IMR-90 (cell line): ENCODE measurements around the gene TTC39A. TPM values are rescaled to one million over a fixed set of nuclear protein-coding genes. Genes with fewer than 3 reads are reported as not detected.
A peak's percentile ranks its signal among the peaks of the same experiment; 100 is the strongest.

Experiments used
- ATAC-seq: fragments of 200-7000 bp; cut with Tn5 transposase; 2 replicates; pipeline ENCODE4 v1.9.1; 2020; ENCODE audit warnings: low read depth, mild to moderate bottlenecking, moderate library complexity
- BruUV-seq: library from RNA; stranded (reverse); fragments of 400-500 nt; replicated peaks from 2 replicates; lab custom pipeline; 2021; lab: Mats Ljungman, UMichigan
- CTCF ChIA-PET: fragments of 300-600 bp; formaldehyde crosslinking; extraction: SDS; loops from one replicate; lab custom pipeline; 2021; ENCODE audit warnings: antibody characterized with exemption; lab: Yijun Ruan, JAX
- POLR2A ChIA-PET: fragments of 300-600 bp; sonication (Branson Sonifier 250); formaldehyde crosslinking; loops from one replicate; lab custom pipeline; 2022; ENCODE audit warnings: antibody characterized with exemption; ENCODE audit not compliant: unreplicated experiment; lab: Charles Lee
- DNase-seq: peaks from one replicate; pipeline ENCODE4 v3.0.0; 2013
- H2AFZ ChIP-seq: replicated peaks from 2 replicates; pipeline ENCODE3; 2013; ENCODE audit warnings: low read length, mild to moderate bottlenecking; ENCODE audit not compliant: poor library complexity
- H2AK5ac ChIP-seq: 2 replicates; pipeline ENCODE4 v1.6.1; 2013; ENCODE audit warnings: low read depth, low read length, inconsistent platforms
- H2AK9ac ChIP-seq: replicated peaks from 2 replicates; pipeline ENCODE3; 2013; ENCODE audit warnings: mild to moderate bottlenecking, low read depth, low read length, moderate library complexity; ENCODE audit not compliant: poor library complexity
- H2BK120ac ChIP-seq: 2 replicates; pipeline ENCODE4 v1.6.1; 2013; ENCODE audit warnings: low read depth, low read length, inconsistent platforms
- H2BK15ac ChIP-seq: 3 replicates; pipeline ENCODE4 v1.6.1; 2013; ENCODE audit warnings: low read depth, low read length, inconsistent platforms
- H2BK20ac ChIP-seq: 2 replicates; pipeline ENCODE4 v1.6.1; 2013; ENCODE audit warnings: low read depth, mild to moderate bottlenecking, inconsistent platforms, low read length, moderate library complexity
- H2BK5ac ChIP-seq: 2 replicates; pipeline ENCODE4 v1.6.1; 2013; ENCODE audit warnings: mild to moderate bottlenecking, low read depth, low read length, inconsistent platforms; ENCODE audit not compliant: poor library complexity, severe bottlenecking
- H3K14ac ChIP-seq: replicated peaks from 2 replicates; pipeline ENCODE4 v1.6.1; 2013; ENCODE audit warnings: low read depth, low read length, inconsistent platforms
- H3K18ac ChIP-seq: 2 replicates; pipeline ENCODE4 v1.6.1; 2013; ENCODE audit warnings: low read depth, low read length, control low read depth
- H3K23ac ChIP-seq: 2 replicates; pipeline ENCODE4 v1.6.1; 2013; ENCODE audit warnings: low read depth, low read length, inconsistent platforms
- H3K27ac ChIP-seq: 2 replicates; pipeline ENCODE4 v1.5.1; 2013; ENCODE audit warnings: mild to moderate bottlenecking, control low read depth, low read length; ENCODE audit not compliant: insufficient read depth
- H3K27me3 ChIP-seq: 2 replicates; pipeline ENCODE4 v1.6.1; 2013; ENCODE audit warnings: low read length; ENCODE audit not compliant: control insufficient read depth, insufficient read depth
- H3K36me3 ChIP-seq: 2 replicates; pipeline ENCODE4 v1.6.1; 2013; ENCODE audit warnings: low read length, mixed read lengths; ENCODE audit not compliant: control insufficient read depth, insufficient read depth
- H3K4ac ChIP-seq: 2 replicates; pipeline ENCODE4 v1.6.1; 2013; ENCODE audit warnings: low read depth, low read length, inconsistent platforms
- H3K4me1 ChIP-seq: 2 replicates; pipeline ENCODE4 v1.6.1; 2013; ENCODE audit warnings: low read length, mixed read lengths; ENCODE audit not compliant: control insufficient read depth, insufficient read depth
- H3K4me2 ChIP-seq: 2 replicates; pipeline ENCODE4 v1.6.1; 2013; ENCODE audit warnings: low read depth, mild to moderate bottlenecking, control low read depth, low read length, moderate library complexity
- H3K4me3 ChIP-seq: 2 replicates; pipeline ENCODE4 v1.5.1; 2013; ENCODE audit warnings: low read depth, mild to moderate bottlenecking, control low read depth, low read length, moderate library complexity; ENCODE audit not compliant: insufficient read depth
- H3K56ac ChIP-seq: 2 replicates; pipeline ENCODE4 v1.6.1; 2013; ENCODE audit warnings: low read length, inconsistent platforms; ENCODE audit not compliant: insufficient read depth; ENCODE audit errors: extremely low read depth
- H3K79me1 ChIP-seq, 2 experiments: 2 replicates each; pipeline ENCODE4 v1.6.1; 2013; ENCODE audit warnings: low read length in 2 of 2, inconsistent platforms in 1 of 2, low read depth in 1 of 2
- H3K9ac ChIP-seq: 2 replicates; pipeline ENCODE4 v1.6.1; 2013; ENCODE audit warnings: low read depth, low read length, control low read depth
- H3K9me1 ChIP-seq: 2 replicates; pipeline ENCODE4 v1.6.1; 2013; ENCODE audit warnings: low read length, inconsistent platforms; ENCODE audit not compliant: insufficient read depth
- H3K9me3 ChIP-seq: 2 replicates; pipeline ENCODE4 v1.6.1; 2013; ENCODE audit warnings: low read length; ENCODE audit not compliant: control insufficient read depth, insufficient read depth
- H4K20me1 ChIP-seq: 2 replicates; pipeline ENCODE4 v1.6.1; 2013; ENCODE audit warnings: low read length, inconsistent platforms; ENCODE audit not compliant: insufficient read depth
- H4K5ac ChIP-seq: 2 replicates; pipeline ENCODE4 v1.6.1; 2013; ENCODE audit warnings: mild to moderate bottlenecking, low read depth, low read length, control low read depth
- H4K8ac ChIP-seq, 2 experiments: 2 replicates each; pipeline ENCODE4 v1.6.1; 2013; ENCODE audit warnings: low read depth in 2 of 2, low read length in 2 of 2, control low read depth in 1 of 2, inconsistent platforms in 1 of 2
- H4K91ac ChIP-seq: 2 replicates; pipeline ENCODE4 v1.6.1; 2013; ENCODE audit warnings: low read depth, low read length, inconsistent platforms; ENCODE audit not compliant: insufficient read depth
- CEBPB ChIP-seq: IDR thresholded peaks from 2 replicates; pipeline ENCODE4 v1.6.1; 2012; ENCODE audit warnings: low read depth, low read length, improper control_type of control experiment
- CHD1 ChIP-seq: IDR thresholded peaks from 2 replicates; pipeline ENCODE4 v1.6.1; 2012; ENCODE audit warnings: low read depth, low read length, improper control_type of control experiment
- CTCF ChIP-seq: conservative IDR thresholded peaks from 2 replicates; pipeline ENCODE4 v1.5.1; 2012; ENCODE audit warnings: mild to moderate bottlenecking, low read depth, low read length, improper control_type of control experiment
- MAZ ChIP-seq: IDR thresholded peaks from 2 replicates; pipeline ENCODE4 v1.6.1; 2012; ENCODE audit warnings: low read depth, mild to moderate bottlenecking, low read length, improper control_type of control experiment, moderate library complexity, borderline replicate concordance
- MXI1 ChIP-seq: IDR thresholded peaks from 2 replicates; pipeline ENCODE4 v1.6.1; 2012; ENCODE audit warnings: low read depth, mild to moderate bottlenecking, low read length, moderate library complexity, borderline replicate concordance
- NFE2L2 ChIP-seq: fragments of 150-350 bp; IDR thresholded peaks from 2 replicates; pipeline ENCODE4 v1.6.1; 2016; ENCODE audit warnings: low read depth, mild to moderate bottlenecking, low read length
- POLR2A ChIP-seq: IDR thresholded peaks from 2 replicates; pipeline ENCODE4 v1.6.1; 2012; ENCODE audit warnings: mild to moderate bottlenecking, low read depth, low read length
- RCOR1 ChIP-seq: IDR thresholded peaks from 2 replicates; pipeline ENCODE4 v1.6.1; 2012; ENCODE audit warnings: mild to moderate bottlenecking, low read length, improper control_type of control experiment; ENCODE audit not compliant: insufficient replicate concordance
- RFX5 ChIP-seq: IDR thresholded peaks from 2 replicates; pipeline ENCODE4 v1.8.0; 2012; ENCODE audit warnings: low read depth, mild to moderate bottlenecking, low read length, moderate library complexity
- SMC3 ChIP-seq: fragments of 150-350 bp; IDR thresholded peaks from 2 replicates; pipeline ENCODE4 v1.6.1; 2016; ENCODE audit warnings: low read depth, mild to moderate bottlenecking, antibody characterized with exemption, low read length, moderate library complexity
- USF2 ChIP-seq: fragments of 150-350 bp; IDR thresholded peaks from 2 replicates; pipeline ENCODE4 v1.6.1; 2017; ENCODE audit warnings: mild to moderate bottlenecking, antibody characterized with exemption, low read length, low read depth
- WGBS, 2 experiments: methylation state at CpG; one replicate each; pipeline versions ENCODE4 v1.1.5 to v1.1.7; 2013; ENCODE audit warnings: missing lambda C conversion rate in 2 of 2; ENCODE audit not compliant: insufficient read length in 1 of 2; ENCODE audit errors: extremely low coverage in 2 of 2; 5-methylcytosine and 5-hydroxymethylcytosine counted together
- dilution Hi-C: fragments of 300-500 bp; cut with HindIII; formaldehyde crosslinking; loops from one replicate; pipeline ENCODE4 v1.14.3; 2018; ENCODE audit warnings: low sequenced_read_pairs; ENCODE audit not compliant: unreplicated experiment
- in situ Hi-C: fragments of 300-500 bp; cut with MboI; formaldehyde crosslinking; loops from 3 replicates; pipeline ENCODE4 v1.14.3; 2019; ENCODE audit warnings: low sequenced_read_pairs, inconsistent platforms, mixed read lengths
- intact Hi-C: fragments of 100-400 bp; cut with micrococcal nuclease; formaldehyde crosslinking; loops from 2 replicates; pipeline ENCODE4 v1.10.0; 2022
- polyA plus RNA-seq, 3 experiments: library from polyadenylated mRNA; depleted of rRNA; stranded (reverse); fragments of >200 nt; gene quantifications; 2 replicates each; pipeline ENCODE4 v1.2.3, GENCODE V29; 2012; ENCODE audit warnings: low replicate concordance in 1 of 3
- total RNA-seq: library from RNA; depleted of rRNA; stranded (reverse); fragments of >200 nt; gene quantifications from 2 replicates; pipeline ENCODE4 v1.2.3, GENCODE V29; 2012

TTC39A gene
- total and polyA plus RNA-seq, 2 of the 4 experiments (the other 2 are of a cell fraction): 0.62 to 0.72 TPM

GRCh38 chr1:51263147-51263877 is 67.0 kb downstream of the TTC39A start:
- Histone ChIP-seq H3K27ac (no peak overlapping the region), H2BK120ac (no peak overlapping the region), H4K20me1 (peaks cover 59% of the 10 kb centered on the region), H3K27me3 (no peaks in the 10 kb centered on the region), H3K79me1 (peaks cover 28 to 71% of the 10 kb centered on the region in 2 experiments), H3K36me3 (no peaks in the 10 kb centered on the region; the same call in 1 of the 2 replicates), H3K14ac (no peak overlapping the region), H3K9me1 (peaks cover 10% of the 10 kb centered on the region), H2BK5ac (no peak overlapping the region), H3K23ac (no peak overlapping the region), H2AK9ac (no peak overlapping the region), H2AK5ac (peak overlapping the region; percentile 44; the same call in 1 of the 2 replicates), H4K5ac (no peak overlapping the region), H3K9me3 (no peaks in the 10 kb centered on the region), H4K8ac (no peak overlapping the region), H3K4me2 (no peak overlapping the region), H3K9ac (no peak overlapping the region), H4K91ac (no peak overlapping the region), H3K4me1 (peaks cover 17% of the 10 kb centered on the region), H3K56ac (no peak overlapping the region), H3K4ac (no peak overlapping the region), H3K4me3 (no peak overlapping the region), H3K18ac (no peak overlapping the region), H2BK20ac (no peak overlapping the region), H2AFZ (no peak overlapping the region), H2BK15ac (no peak overlapping the region)
- no peak for DNase-seq
- no peak for TF ChIP-seq MAZ
- TF ChIP-seq MXI1: no peak
- no peak for TF ChIP-seq CEBPB
- no peak for TF ChIP-seq CTCF
- TF ChIP-seq RCOR1: no peak
- no peak for TF ChIP-seq CHD1
- no peak for TF ChIP-seq POLR2A
- TF ChIP-seq RFX5: no peak
- no peak for TF ChIP-seq NFE2L2
- TF ChIP-seq USF2: no peak
- TF ChIP-seq SMC3: no peak
- intact Hi-C loops: loop anchor here (10.0 kb wide), 1 partner anchor 161 kb away; no protein-coding TSS in a partner anchor
- dilution Hi-C loops: no loop called here
- ChIA-PET POLR2A (no interaction called here), CTCF (interaction anchor here (0.9 kb wide), 1 partner anchor 13 kb away, joined by 3 read pairs; no protein-coding TSS in a partner anchor)
- BruUV-seq: no TSS peak
- in situ Hi-C loops: no loop called here
- no peak for ATAC-seq
- no CpG with 5 or more reads among the region's 4 CpGs for WGBS, 2 experiments
